ENCODE measurements around the gene BMX. TPM values are rescaled to one million over a fixed set of nuclear protein-coding genes. Genes with fewer than 3 reads are reported as not detected.

The BMX gene
- total RNA-seq, 1 experiment from 2014 or later: not detected

GRCh38 chrX:15600049-15600448, 99.4 kb downstream of the BMX start:
- Histone ChIP-seq H3K36me3 (no peaks in the 10 kb centered on the region), H3K27me3 (no peaks in the 10 kb centered on the region), H3K4me3 (no peak overlapping the region), H3K9me3 (no peaks in the 10 kb centered on the region)
- no peak for DNase-seq

- no peaks in the 10 kb centered on the region for H3K27me3 ChIP-seq
- no peaks in the 10 kb centered on the region for H3K9me3 ChIP-seq
- no peaks in the 10 kb centered on the region for H3K36me3 ChIP-seq
- H3K4me3 ChIP-seq: no peak within 1 kb of the TSS
- DNase-seq: no peak
These were observed 100.1 kb downstream of the BMX start, which contains the start of gene ACE2 for GRCh38 chrX:15600745-15601144. Gene ACE2 (minus strand): TSS chrX:15600960. CDS start chrX:15600911, 49 bp downstream.

- DNase-seq: no peak
- Histone ChIP-seq H3K4me3 (no peak overlapping the region), H3K27me3 (no peaks in the 10 kb centered on the region), H3K9me3 (no peaks in the 10 kb centered on the region), H3K36me3 (no peaks in the 10 kb centered on the region)
These were observed 101.3 kb downstream of the BMX start for GRCh38 chrX:15601932-15602331.

- Histone ChIP-seq H3K36me3 (no peaks in the 10 kb centered on the region), H3K4me3 (no peak overlapping the region), H3K9me3 (no peaks in the 10 kb centered on the region), H3K27me3 (no peaks in the 10 kb centered on the region)
- no peak for DNase-seq
These were observed 102.2 kb downstream of the BMX start for GRCh38 chrX:15602761-15603160.

GRCh38 chrX:15605226-15605625, 104.6 kb downstream of the BMX start:
- Histone ChIP-seq H3K4me3 (no peak overlapping the region), H3K27me3 (no peaks in the 10 kb centered on the region), H3K9me3 (no peaks in the 10 kb centered on the region), H3K36me3 (no peaks in the 10 kb centered on the region)
- no peak for DNase-seq

Other genes starting within 250 kb of the BMX start
- gene ASB9, start 230.7 kb upstream of the BMX start, total RNA-seq (2014; rRNA removed; shearing (Covaris generic); ENCODE audit: low replicate concordance): not detected in 2 replicates
- gene ASB11, start 185.2 kb upstream of the BMX start, total RNA-seq (2014; rRNA removed; shearing (Covaris generic); ENCODE audit: low replicate concordance): not detected in 2 replicates
- 3.9 and 6.9 TPM in 2 replicates for gene PIGA, start 165.3 kb upstream of the BMX start, total RNA-seq (2014; rRNA removed; shearing (Covaris generic); ENCODE audit: low replicate concordance)
- not detected in 2 replicates for gene VEGFD, start 116.4 kb upstream of the BMX start, total RNA-seq (2014; rRNA removed; shearing (Covaris generic); ENCODE audit: low replicate concordance)
- 16.4 and 39.5 TPM in 2 replicates for gene PIR, start 7.5 kb upstream of the BMX start, total RNA-seq (2014; rRNA removed; shearing (Covaris generic); ENCODE audit: low replicate concordance)
- not detected in 2 replicates for gene ACE2, start 100.2 kb downstream of the BMX start, total RNA-seq (2014; rRNA removed; shearing (Covaris generic); ENCODE audit: low replicate concordance)
- gene CLTRN, start 164.0 kb downstream of the BMX start, total RNA-seq (2014; rRNA removed; shearing (Covaris generic); ENCODE audit: low replicate concordance): 0.89 TPM in 1 of 2 replicates, not detected in the other
- 1.1 and 3.4 TPM in 2 replicates for gene CA5B, start 237.5 kb downstream of the BMX start, total RNA-seq (2014; rRNA removed; shearing (Covaris generic); ENCODE audit: low replicate concordance)